Lower leg skin (tissue), 3 donors: ENCODE results near the gene SUN2.

ENCODE experiments used
- POLR2A ChIP-seq, 2 donors: fragments of 450-650 bp; IDR thresholded peaks; one replicate each; pipeline ENCODE4 v1.6.1; 2016 to 2017; ENCODE audit warnings: antibody characterized with exemption in 2 of 2, mild to moderate bottlenecking in 1 of 2, moderate library complexity in 1 of 2
- TF ChIP-seq, protein P1 (sequence below), 3 donors: fragments of 450-650 bp; IDR thresholded peaks; one replicate each; pipeline ENCODE4 v1.5.1; 2016; ENCODE audit warnings: antibody characterized with exemption in 3 of 3, mild to moderate bottlenecking in 3 of 3, moderate library complexity in 2 of 3

DNA sequence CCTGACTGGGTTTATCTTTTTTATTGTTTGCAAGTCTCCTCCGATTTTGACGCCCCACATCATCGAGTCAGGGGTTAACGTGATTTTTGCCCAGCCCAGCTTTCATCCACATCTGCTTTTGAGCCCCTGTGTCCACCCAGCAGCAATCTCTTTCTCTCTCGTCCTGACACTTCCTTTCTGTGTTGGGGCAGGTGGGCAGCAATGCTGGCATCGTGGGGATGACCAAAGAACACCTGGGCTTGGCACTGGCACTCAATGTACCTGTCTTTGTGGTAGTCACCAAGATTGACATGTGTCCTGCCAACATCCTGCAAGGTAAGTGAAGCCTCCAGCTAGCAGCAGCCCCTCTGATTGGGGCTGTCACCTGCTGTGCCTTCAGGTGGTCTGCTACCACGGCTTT, 34.2 kb downstream of the SUN2 start:
- TF ChIP-seq, protein P1, sequence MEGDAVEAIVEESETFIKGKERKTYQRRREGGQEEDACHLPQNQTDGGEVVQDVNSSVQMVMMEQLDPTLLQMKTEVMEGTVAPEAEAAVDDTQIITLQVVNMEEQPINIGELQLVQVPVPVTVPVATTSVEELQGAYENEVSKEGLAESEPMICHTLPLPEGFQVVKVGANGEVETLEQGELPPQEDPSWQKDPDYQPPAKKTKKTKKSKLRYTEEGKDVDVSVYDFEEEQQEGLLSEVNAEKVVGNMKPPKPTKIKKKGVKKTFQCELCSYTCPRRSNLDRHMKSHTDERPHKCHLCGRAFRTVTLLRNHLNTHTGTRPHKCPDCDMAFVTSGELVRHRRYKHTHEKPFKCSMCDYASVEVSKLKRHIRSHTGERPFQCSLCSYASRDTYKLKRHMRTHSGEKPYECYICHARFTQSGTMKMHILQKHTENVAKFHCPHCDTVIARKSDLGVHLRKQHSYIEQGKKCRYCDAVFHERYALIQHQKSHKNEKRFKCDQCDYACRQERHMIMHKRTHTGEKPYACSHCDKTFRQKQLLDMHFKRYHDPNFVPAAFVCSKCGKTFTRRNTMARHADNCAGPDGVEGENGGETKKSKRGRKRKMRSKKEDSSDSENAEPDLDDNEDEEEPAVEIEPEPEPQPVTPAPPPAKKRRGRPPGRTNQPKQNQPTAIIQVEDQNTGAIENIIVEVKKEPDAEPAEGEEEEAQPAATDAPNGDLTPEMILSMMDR (IDR thresholded peaks at IDR 0.05) = no peak
- TF ChIP-seq POLR2A (IDR thresholded peaks at IDR 0.05) = no peak
